ENCODE data around the gene MICAL2.
A peak's percentile ranks its signal among the peaks of the same experiment; 100 is the strongest.

MICAL2 gene

GRCh38 chr11:12235553-12235946 lies 125.2 kb downstream of the MICAL2 start:
- DNase-seq: no peak

- peak; percentile 69 for DNase-seq
Measured at GRCh38 chr11:12235947-12236743, 125.8 kb downstream of the MICAL2 start.

- DNase-seq: no peak
Measured at GRCh38 chr11:12236744-12237101, 126.3 kb downstream of the MICAL2 start.

- DNase-seq: no peak
Measured at GRCh38 chr11:12237381-12237784, 127.0 kb downstream of the MICAL2 start.

GRCh38 chr11:12238420-12238819 lies 128.0 kb downstream of the MICAL2 start:
- no peak for DNase-seq

- DNase-seq: no peak
Measured at GRCh38 chr11:12239396-12239795, 129.0 kb downstream of the MICAL2 start.

- no peak for DNase-seq
Measured at GRCh38 chr11:12239804-12240371, 129.5 kb downstream of the MICAL2 start.

- no peak for DNase-seq
Measured at GRCh38 chr11:12240677-12241076, 130.3 kb downstream of the MICAL2 start.

GRCh38 chr11:12241401-12241800 lies 131.0 kb downstream of the MICAL2 start:
- DNase-seq: no peak

- DNase-seq: no peak
Measured at GRCh38 chr11:12241971-12242672, 131.7 kb downstream of the MICAL2 start.

GRCh38 chr11:12242966-12243365 lies 132.6 kb downstream of the MICAL2 start:
- no peak for DNase-seq

GRCh38 chr11:12243486-12243885 lies 133.1 kb downstream of the MICAL2 start:
- DNase-seq: no peak

- DNase-seq: no peak
Measured at GRCh38 chr11:12243911-12244550, 133.6 kb downstream of the MICAL2 start.

- no peak for DNase-seq
Measured at GRCh38 chr11:12245091-12245490, 134.7 kb downstream of the MICAL2 start.

- no peak for DNase-seq
Measured at GRCh38 chr11:12245549-12246016, 135.2 kb downstream of the MICAL2 start.

- DNase-seq: no peak
Measured at GRCh38 chr11:12246147-12246546, 135.8 kb downstream of the MICAL2 start.

- DNase-seq: no peak
Measured at GRCh38 chr11:12246989-12247388, 136.6 kb downstream of the MICAL2 start.

- DNase-seq: no peak
Measured at GRCh38 chr11:12247543-12248254, 137.3 kb downstream of the MICAL2 start.

GRCh38 chr11:12248330-12248729 lies 137.9 kb downstream of the MICAL2 start:
- DNase-seq: no peak

GRCh38 chr11:12249590-12250260 lies 139.3 kb downstream of the MICAL2 start:
- no peak for DNase-seq

- no peak for DNase-seq
Measured at GRCh38 chr11:12251666-12252560, 141.5 kb downstream of the MICAL2 start.

Measured in KG1 (cell line).